GM21381 (cell line): Measurements from ENCODE around the gene PIP4K2A.
A peak's percentile ranks its signal among the peaks of the same experiment; 100 is the strongest.
"Not testable (repeated sequence)": the region's sequence is repeated elsewhere in the genome, so short reads cannot be mapped to it uniquely, and the experiment has no call there.

Experiments used
- ATAC-seq: cut with Tn5 transposase; IDR thresholded peaks from one replicate; pipeline ENCODE4 v1.9.1; 2021; ENCODE audit warnings: mild to moderate bottlenecking, moderate library complexity; ENCODE audit not compliant: unreplicated experiment

The PIP4K2A gene

GRCh38 chr10:22719406-22720042 lies 5.1 kb upstream of the PIP4K2A start:
- ATAC-seq = no peak

- ATAC-seq = not testable (repeated sequence)
These were observed 4.3 kb upstream of the PIP4K2A start for GRCh38 chr10:22718659-22719058.

GRCh38 chr10:22717728-22718127 lies 3.4 kb upstream of the PIP4K2A start:
- no peak for ATAC-seq

GRCh38 chr10:22716943-22717342 lies 2.6 kb upstream of the PIP4K2A start:
- no peak for ATAC-seq

GRCh38 chr10:22715290-22715625 lies 880 bp upstream of the PIP4K2A start:
- ATAC-seq = no peak

GRCh38 chr10:22713853-22714478 lies 412 bp downstream of the PIP4K2A start:
- peak; percentile 26 for ATAC-seq

GRCh38 chr10:22712956-22713852 lies 1.2 kb downstream of the PIP4K2A start:
- peak; percentile 20 for ATAC-seq

- no peak for ATAC-seq
These were observed 2.0 kb downstream of the PIP4K2A start for GRCh38 chr10:22712211-22712955.

GRCh38 chr10:22711373-22711772 lies 3.0 kb downstream of the PIP4K2A start:
- no peak for ATAC-seq

GRCh38 chr10:22710139-22710745 lies 4.1 kb downstream of the PIP4K2A start:
- ATAC-seq = no peak

- no peak for ATAC-seq
These were observed 5.6 kb downstream of the PIP4K2A start for GRCh38 chr10:22708772-22709171.

GRCh38 chr10:22705527-22705926 lies 8.9 kb downstream of the PIP4K2A start:
- ATAC-seq = no peak

GRCh38 chr10:22704942-22705341 lies 9.4 kb downstream of the PIP4K2A start:
- no peak for ATAC-seq

GRCh38 chr10:22704471-22704911 lies 9.9 kb downstream of the PIP4K2A start:
- no peak for ATAC-seq

GRCh38 chr10:22702348-22702747 lies 12.0 kb downstream of the PIP4K2A start:
- no peak for ATAC-seq

- no peak for ATAC-seq
These were observed 13.1 kb downstream of the PIP4K2A start for GRCh38 chr10:22701132-22701826.

GRCh38 chr10:22700489-22700888 lies 13.9 kb downstream of the PIP4K2A start:
- no peak for ATAC-seq

GRCh38 chr10:22699976-22700375 lies 14.4 kb downstream of the PIP4K2A start:
- ATAC-seq = no peak

- no peak for ATAC-seq
These were observed 15.4 kb downstream of the PIP4K2A start for GRCh38 chr10:22698941-22699440.

- ATAC-seq = no peak
These were observed 16.6 kb downstream of the PIP4K2A start for GRCh38 chr10:22697800-22698199.
